GM12878 (cell line): ENCODE measurements around the gene SLCO2A1. TPM values are rescaled to one million over a fixed set of nuclear protein-coding genes. Genes with fewer than 3 reads are reported as not detected.

ENCODE experiments used
- ATAC-seq: fragments of 200-7000 bp; cut with Tn5 transposase; 3 replicates; pipeline ENCODE4 v1.9.1; 2020; ENCODE audit warnings: mild to moderate bottlenecking, moderate library complexity
- BruUV-seq: library from RNA; stranded (reverse); fragments of 400-500 nt; replicated peaks from 2 replicates; lab custom pipeline; 2021; lab: Mats Ljungman, UMichigan
- CTCF ChIA-PET: fragments of 300-600 bp; sonication (Branson Sonifier 250); formaldehyde crosslinking; extraction: SDS; loops from one replicate; lab custom pipeline; 2021; ENCODE audit warnings: inconsistent platforms; lab: Yijun Ruan, JAX
- POLR2A ChIA-PET: fragments of 350-600 bp; formaldehyde crosslinking; extraction: SDS; loops from one replicate; lab custom pipeline; 2021; ENCODE audit warnings: inconsistent platforms; lab: Charles Lee
- RAD21 ChIA-PET: fragments of 300-600 bp; sonication (Branson Sonifier 250); formaldehyde crosslinking; loops from one replicate; lab custom pipeline; 2023; ENCODE audit warnings: antibody characterized with exemption; ENCODE audit not compliant: unreplicated experiment; lab: Charles Lee
- SMC1A ChIA-PET: fragments of 300-600 bp; sonication (Branson Sonifier 250); formaldehyde crosslinking; loops from one replicate; lab custom pipeline; 2023; ENCODE audit not compliant: unreplicated experiment, uncharacterized antibody; lab: Charles Lee
- DNase-seq: peaks from one replicate; pipeline ENCODE4 v3.0.0-alpha.2; 2011; ENCODE audit warnings: low read depth, low spot score
- FAIRE-seq: peaks from 3 replicates; lab custom pipeline; 2011; peaks lifted over from hg19 to GRCh38; lab: Jason Lieb, UNC
- H2AFZ ChIP-seq: 2 replicates; pipeline ENCODE4 v1.6.0; 2011; ENCODE audit warnings: low read depth, low read length, control low read depth; ENCODE audit not compliant: control insufficient read depth
- H3K27ac ChIP-seq: 2 replicates; pipeline ENCODE4 v1.5.1; 2011; ENCODE audit warnings: control low read depth; ENCODE audit not compliant: control insufficient read depth, insufficient read depth
- H3K27me3 ChIP-seq, 2 experiments: replicated peaks in 1 of 2; 2 replicates each; pipeline versions ENCODE4 v1.6.0 to v1.6.1; 2011; ENCODE audit warnings: low read length in 1 of 2; ENCODE audit not compliant: control insufficient read depth in 2 of 2, insufficient read depth in 2 of 2
- H3K36me3 ChIP-seq, 2 experiments: 2 replicates each; pipeline ENCODE4 v1.5.1; 2011; ENCODE audit warnings: low read length in 1 of 2; ENCODE audit not compliant: control insufficient read depth in 2 of 2, insufficient read depth in 2 of 2
- H3K4me1 ChIP-seq: 2 replicates; pipeline ENCODE4 v1.6.1; 2011; ENCODE audit warnings: mild to moderate bottlenecking, low read length, moderate library complexity, mixed read lengths; ENCODE audit not compliant: control insufficient read depth, insufficient read depth
- H3K4me2 ChIP-seq: 2 replicates; pipeline ENCODE4 v1.6.0; 2011; ENCODE audit warnings: control low read depth; ENCODE audit not compliant: control insufficient read depth, insufficient read depth
- H3K4me3 ChIP-seq: fragments of 200-600 bp; sonication (generic); 2 replicates; pipeline ENCODE4 v1.5.1; 2016
- H3K79me2 ChIP-seq: 2 replicates; pipeline ENCODE4 v1.6.0; 2011; ENCODE audit warnings: low read length; ENCODE audit not compliant: control insufficient read depth, insufficient read depth
- H3K9ac ChIP-seq: 2 replicates; pipeline ENCODE4 v1.8.0; 2011; ENCODE audit warnings: low read length, control low read depth, mixed read lengths; ENCODE audit not compliant: control insufficient read depth, insufficient read depth
- H3K9me3 ChIP-seq: replicated peaks from 3 replicates; pipeline ENCODE4 v1.5.1; 2011; ENCODE audit warnings: mild to moderate bottlenecking, low read length; ENCODE audit not compliant: control insufficient read depth, insufficient read depth
- H4K20me1 ChIP-seq: 2 replicates; pipeline ENCODE4 v1.6.0; 2011; ENCODE audit not compliant: control insufficient read depth, insufficient read depth
- BACH1 ChIP-seq: fragments of 450-650 bp; IDR thresholded peaks from 2 replicates; pipeline ENCODE4 v1.6.1; 2017; ENCODE audit warnings: mild to moderate bottlenecking, borderline replicate concordance
- CHD4 ChIP-seq: fragments of 200-600 bp; sonication (generic); IDR thresholded peaks from 2 replicates; pipeline ENCODE4 v1.6.1; 2016; ENCODE audit warnings: mild to moderate bottlenecking
- CREB1 ChIP-seq: IDR thresholded peaks from 2 replicates; pipeline ENCODE4 v1.6.1; 2012; ENCODE audit warnings: low read depth, mild to moderate bottlenecking, inconsistent platforms
- GABPA ChIP-seq: IDR thresholded peaks from 2 replicates; pipeline ENCODE4 v1.6.1; 2014; ENCODE audit warnings: antibody characterized with exemption, low read depth, mild to moderate bottlenecking, inconsistent platforms
- IKZF2 ChIP-seq, 2 experiments: fragments of 450-650 bp; IDR thresholded peaks; 2 replicates each; pipeline ENCODE4 v1.6.1; 2017; ENCODE audit warnings: mild to moderate bottlenecking in 2 of 2, moderate library complexity in 2 of 2
- JUNB ChIP-seq: IDR thresholded peaks from 2 replicates; pipeline ENCODE4 v1.6.1; 2016; ENCODE audit warnings: antibody characterized with exemption, mild to moderate bottlenecking
- MTA3 ChIP-seq: IDR thresholded peaks from 2 replicates; pipeline ENCODE4 v1.6.1; 2012; ENCODE audit warnings: low read length, inconsistent platforms, borderline replicate concordance
- NBN ChIP-seq: fragments of 450-650 bp; IDR thresholded peaks from 2 replicates; pipeline ENCODE4 v1.6.1; 2016
- NR2C2 ChIP-seq: IDR thresholded peaks from 2 replicates; pipeline ENCODE4 v1.6.1; 2011; ENCODE audit warnings: borderline replicate concordance, low read depth; ENCODE audit not compliant: control insufficient read depth, insufficient read length
- POLR2AphosphoS2 ChIP-seq: IDR thresholded peaks from 2 replicates; pipeline ENCODE4 v1.6.1; 2011; ENCODE audit warnings: low read depth, mild to moderate bottlenecking, low read length, improper control_type of control experiment, moderate library complexity
- REST ChIP-seq: IDR thresholded peaks from 2 replicates; pipeline ENCODE4 v1.6.1; 2012; ENCODE audit warnings: mild to moderate bottlenecking, low read depth, low read length
- TAF1 ChIP-seq: IDR thresholded peaks from 2 replicates; pipeline ENCODE4 v1.6.1; 2011; ENCODE audit warnings: mild to moderate bottlenecking, low read depth, low read length, borderline replicate concordance
- whole genome bisulfite sequencing: methylation state at CpG from one replicate; pipeline ENCODE4 v1.1.6; 2016; ENCODE audit warnings: low lambda C conversion rate; ENCODE audit not compliant: insufficient replicate concordance, insufficient coverage; ENCODE audit errors: missing lambda C conversion rate; 5-methylcytosine and 5-hydroxymethylcytosine counted together
- in situ Hi-C: fragments of 300-500 bp; cut with MboI; formaldehyde crosslinking; loops from 9 replicates; pipeline ENCODE4 v1.14.3; 2018; ENCODE audit warnings: mixed read lengths
- intact Hi-C: fragments of 100-400 bp; cut with micrococcal nuclease; formaldehyde crosslinking; loops from one replicate; pipeline ENCODE4 v1.14.2; 2022; ENCODE audit not compliant: unreplicated experiment
- polyA plus RNA-seq, 11 experiments: library from polyadenylated mRNA; depleted of rRNA in 4 of 11; unstranded in 6 of 11; stranded (reverse) in 5 of 11; fragments of >200 nt; fragmentation: Nextera tagmentation in 4 of 11; fragmentation: Illumina TruSeq in 1 of 11; extraction: Ambion mirVana in 4 of 11; extraction: Trizol in 1 of 11; gene quantifications; 1 replicate in 1 of 11; 2 replicates in 10 of 11; pipeline versions ENCODE4 v1.2.1 to v1.2.3, GENCODE V29; 2011 to 2016; ENCODE audit warnings: inconsistent platforms in 2 of 11, missing spikeins in 2 of 11, low read depth in 1 of 11
- total RNA-seq, 4 experiments: library from RNA; depleted of rRNA in 3 of 4; stranded (reverse); fragments of >200 nt in 3 of 4; fragmentation: Illumina TruSeq in 1 of 4; extraction: Trizol in 1 of 4; gene quantifications; 2 replicates each; pipeline versions ENCODE4 v1.2.1 to v1.2.3, GENCODE V29; 2013 to 2021
- TF ChIP-seq, protein P1 (sequence below): fragments of 450-650 bp; IDR thresholded peaks from 2 replicates; pipeline ENCODE4 v1.6.1; 2016; ENCODE audit warnings: mild to moderate bottlenecking, moderate library complexity, borderline replicate concordance
- TF ChIP-seq, protein P2 (sequence below): fragments of 450-650 bp; IDR thresholded peaks from 2 replicates; pipeline ENCODE4 v1.6.1; 2017; ENCODE audit warnings: borderline replicate concordance

Gene SLCO2A1
- total and polyA plus RNA-seq, 10 of the 15 experiments (the other 5 are each of a cell fraction or from before 2014, with no cell fraction given) = 0.05 TPM; not detected in 9

DNA sequence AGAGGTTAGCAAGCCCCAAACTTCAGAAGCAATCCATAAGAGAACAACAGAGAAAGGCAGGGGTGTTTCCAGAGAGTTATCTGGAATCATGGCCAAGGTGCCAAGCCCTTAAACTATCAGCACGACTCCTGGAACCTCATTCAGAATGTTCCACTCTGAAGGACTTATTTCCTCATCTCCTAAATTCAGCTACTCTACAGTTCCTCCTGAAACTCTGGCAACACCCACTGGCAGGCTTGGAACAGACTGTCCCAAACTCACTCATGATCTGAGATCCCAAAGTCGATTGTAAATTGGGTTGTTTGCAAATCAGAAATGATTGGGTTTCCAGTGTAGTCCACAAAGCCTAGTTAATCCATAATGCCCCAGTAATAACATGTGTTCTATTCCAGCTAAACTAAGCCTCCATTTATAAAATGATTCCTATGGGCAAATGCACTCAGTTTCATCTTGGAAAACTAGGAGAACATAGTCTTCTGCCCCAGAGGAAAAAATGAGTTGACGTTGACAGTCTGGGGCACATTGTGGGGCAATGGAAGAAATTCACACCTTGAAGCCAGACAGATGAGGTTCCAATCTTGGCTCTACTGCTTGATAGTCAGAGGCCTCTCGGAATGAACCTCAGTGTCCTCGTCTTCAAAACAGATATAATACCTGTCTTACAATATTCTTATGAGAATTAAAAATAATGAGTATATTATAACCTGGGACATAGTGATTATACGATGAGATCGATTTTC lies 65.9 kb downstream of the SLCO2A1 start:
- no TSS peak for BruUV-seq
- in situ Hi-C loops = no loop called here
- H4K20me1 ChIP-seq = no peaks in the 10 kb centered on the region
- H3K9me3 ChIP-seq = no peaks in the 10 kb centered on the region
- H3K27ac ChIP-seq = no peak overlapping the region
- no peaks in the 10 kb centered on the region for H3K36me3 ChIP-seq
- H3K27me3 ChIP-seq = no peaks in the 10 kb centered on the region
- H3K4me2 ChIP-seq = no peak overlapping the region
- intact Hi-C loops = no loop called here
- no peaks in the 10 kb centered on the region for H3K4me1 ChIP-seq
- no peak for ATAC-seq
- H3K9ac ChIP-seq = no peak overlapping the region
- CTCF ChIA-PET = interaction anchor here (1.5 kb wide), 1 partner anchor 13 kb away, joined by 5 read pairs; no protein-coding TSS in a partner anchor
- RAD21 ChIA-PET = no interaction called here
- no peak for DNase-seq
- POLR2A ChIA-PET = no interaction called here
- SMC1A ChIA-PET = no interaction called here
- no peak for FAIRE-seq
- no peak overlapping the region for H2AFZ ChIP-seq
- no peaks in the 10 kb centered on the region for H3K79me2 ChIP-seq
- WGBS = 31% methylated on average over 7 of the region's 7 CpGs
- H3K4me3 ChIP-seq = no peak overlapping the region
- TF ChIP-seq CREB1 (no peak), MTA3 (no peak), IKZF2 (IDR thresholded peaks at IDR 0.05) (no peak), POLR2AphosphoS2 (no peak), JUNB (no peak), CHD4 (no peak), NR2C2 (no peak), GABPA (no peak), BACH1 (no peak), TAF1 (no peak), NBN (no peak), REST (no peak)
- TF ChIP-seq, protein P1, sequence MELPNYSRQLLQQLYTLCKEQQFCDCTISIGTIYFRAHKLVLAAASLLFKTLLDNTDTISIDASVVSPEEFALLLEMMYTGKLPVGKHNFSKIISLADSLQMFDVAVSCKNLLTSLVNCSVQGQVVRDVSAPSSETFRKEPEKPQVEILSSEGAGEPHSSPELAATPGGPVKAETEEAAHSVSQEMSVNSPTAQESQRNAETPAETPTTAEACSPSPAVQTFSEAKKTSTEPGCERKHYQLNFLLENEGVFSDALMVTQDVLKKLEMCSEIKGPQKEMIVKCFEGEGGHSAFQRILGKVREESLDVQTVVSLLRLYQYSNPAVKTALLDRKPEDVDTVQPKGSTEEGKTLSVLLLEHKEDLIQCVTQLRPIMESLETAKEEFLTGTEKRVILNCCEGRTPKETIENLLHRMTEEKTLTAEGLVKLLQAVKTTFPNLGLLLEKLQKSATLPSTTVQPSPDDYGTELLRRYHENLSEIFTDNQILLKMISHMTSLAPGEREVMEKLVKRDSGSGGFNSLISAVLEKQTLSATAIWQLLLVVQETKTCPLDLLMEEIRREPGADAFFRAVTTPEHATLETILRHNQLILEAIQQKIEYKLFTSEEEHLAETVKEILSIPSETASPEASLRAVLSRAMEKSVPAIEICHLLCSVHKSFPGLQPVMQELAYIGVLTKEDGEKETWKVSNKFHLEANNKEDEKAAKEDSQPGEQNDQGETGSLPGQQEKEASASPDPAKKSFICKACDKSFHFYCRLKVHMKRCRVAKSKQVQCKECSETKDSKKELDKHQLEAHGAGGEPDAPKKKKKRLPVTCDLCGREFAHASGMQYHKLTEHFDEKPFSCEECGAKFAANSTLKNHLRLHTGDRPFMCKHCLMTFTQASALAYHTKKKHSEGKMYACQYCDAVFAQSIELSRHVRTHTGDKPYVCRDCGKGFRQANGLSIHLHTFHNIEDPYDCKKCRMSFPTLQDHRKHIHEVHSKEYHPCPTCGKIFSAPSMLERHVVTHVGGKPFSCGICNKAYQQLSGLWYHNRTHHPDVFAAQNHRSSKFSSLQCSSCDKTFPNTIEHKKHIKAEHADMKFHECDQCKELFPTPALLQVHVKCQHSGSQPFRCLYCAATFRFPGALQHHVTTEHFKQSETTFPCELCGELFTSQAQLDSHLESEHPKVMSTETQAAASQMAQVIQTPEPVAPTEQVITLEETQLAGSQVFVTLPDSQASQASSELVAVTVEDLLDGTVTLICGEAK = no peak
- TF ChIP-seq, protein P2, sequence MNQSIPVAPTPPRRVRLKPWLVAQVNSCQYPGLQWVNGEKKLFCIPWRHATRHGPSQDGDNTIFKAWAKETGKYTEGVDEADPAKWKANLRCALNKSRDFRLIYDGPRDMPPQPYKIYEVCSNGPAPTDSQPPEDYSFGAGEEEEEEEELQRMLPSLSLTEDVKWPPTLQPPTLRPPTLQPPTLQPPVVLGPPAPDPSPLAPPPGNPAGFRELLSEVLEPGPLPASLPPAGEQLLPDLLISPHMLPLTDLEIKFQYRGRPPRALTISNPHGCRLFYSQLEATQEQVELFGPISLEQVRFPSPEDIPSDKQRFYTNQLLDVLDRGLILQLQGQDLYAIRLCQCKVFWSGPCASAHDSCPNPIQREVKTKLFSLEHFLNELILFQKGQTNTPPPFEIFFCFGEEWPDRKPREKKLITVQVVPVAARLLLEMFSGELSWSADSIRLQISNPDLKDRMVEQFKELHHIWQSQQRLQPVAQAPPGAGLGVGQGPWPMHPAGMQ = no peak
